Activated CD4-positive, alpha-beta T cell treated with anti-CD3 and anti-CD28 coated beads for 36 hours (primary cell): ENCODE measurements around the gene TCL1B. TPM values are rescaled to one million over a fixed set of nuclear protein-coding genes. Genes with fewer than 3 reads are reported as not detected.
"Not testable (repeated sequence)": the region's sequence is repeated elsewhere in the genome, so short reads cannot be mapped to it uniquely, and the experiment has no call there.

ENCODE experiments used
- ATAC-seq: fragments of 200-7000 bp; cut with Tn5 transposase; one replicate; pipeline ENCODE4 v1.10.0; 2021; ENCODE audit warnings: mild to moderate bottlenecking, moderate library complexity
- CTCF ChIA-PET: fragments of 350-600 bp; sonication (Branson Sonifier 250); formaldehyde crosslinking; loops from one replicate; lab custom pipeline; 2021; ENCODE audit warnings: antibody characterized with exemption; lab: Charles Lee
- POLR2A ChIA-PET: fragments of 350-600 bp; sonication (Branson Sonifier 250); formaldehyde crosslinking; loops from one replicate; lab custom pipeline; 2021; ENCODE audit warnings: antibody characterized with exemption, inconsistent platforms; lab: Charles Lee
- DNase-seq: peaks from one replicate; pipeline ENCODE4 v3.0.0-alpha.2; 2020
- H3K27ac Mint-ChIP-seq: one replicate; pipeline ENCODE4 v1.8.0; 2021; ENCODE audit warnings: mixed read lengths
- H3K27me3 Mint-ChIP-seq: one replicate; pipeline ENCODE4 v1.8.0; 2021; ENCODE audit warnings: mixed read lengths
- H3K36me3 Mint-ChIP-seq: one replicate; pipeline ENCODE4 v1.8.0; 2021; ENCODE audit warnings: low read depth, mixed read lengths
- H3K4me1 Mint-ChIP-seq: one replicate; pipeline ENCODE4 v1.8.0; 2021; ENCODE audit warnings: mixed read lengths
- H3K4me3 Mint-ChIP-seq: one replicate; pipeline ENCODE4 v1.8.0; 2021; ENCODE audit warnings: mild to moderate bottlenecking, moderate library complexity, mixed read lengths
- H3K9me3 Mint-ChIP-seq: one replicate; pipeline ENCODE4 v1.8.0; 2021; ENCODE audit warnings: low read depth, mixed read lengths
- intact Hi-C, 2 experiments: fragments of 100-400 bp; cut with DNase I in 1 of 2; cut with micrococcal nuclease in 1 of 2; formaldehyde crosslinking; loops; one replicate each; pipeline versions ENCODE4 v1.14.2 to v1.15.1; 2022 to 2024; cut with DNase I, micrococcal nuclease
- total RNA-seq, 2 experiments: library from RNA; stranded (reverse); gene quantifications; one replicate each; pipeline ENCODE4 v1.2.3, GENCODE V29; 2021

TCL1B gene
- total RNA-seq, 2 experiments from 2014 or later, result not detected

- Mint-ChIP-seq H3K27ac (no peak overlapping the region), H3K27me3 (peaks cover 31% of the 10 kb centered on the region), H3K9me3 (no peaks in the 10 kb centered on the region), H3K4me3 (no peak overlapping the region), H3K4me1 (no peaks in the 10 kb centered on the region), H3K36me3 (no peaks in the 10 kb centered on the region)
- POLR2A ChIA-PET, result no interaction called here
- ATAC-seq (no peak), DNase-seq (no peak)
- intact Hi-C loops, result no loop called here
- CTCF ChIA-PET, result interaction anchor here (0.5 kb wide), 1 partner anchor 53 kb away, joined by 3 read pairs; no protein-coding TSS in a partner anchor
These were observed 19.3 kb downstream of the TCL1B start for GRCh38 chr14:95705518-95705917.

GRCh38 chr14:95707327-95707726 lies 21.1 kb downstream of the TCL1B start:
- CTCF ChIA-PET, result no interaction called here
- no peak for DNase-seq
- POLR2A ChIA-PET, result no interaction called here
- no peak for ATAC-seq
- no peaks in the 10 kb centered on the region for H3K9me3 Mint-ChIP-seq
- no peak overlapping the region for H3K4me3 Mint-ChIP-seq
- H3K36me3 Mint-ChIP-seq, result no peaks in the 10 kb centered on the region
- H3K27ac Mint-ChIP-seq, result no peak overlapping the region
- peaks cover 31% of the 10 kb centered on the region for H3K27me3 Mint-ChIP-seq
- intact Hi-C loops, result no loop called here
- H3K4me1 Mint-ChIP-seq, result no peaks in the 10 kb centered on the region

GRCh38 chr14:95710106-95710505 lies 23.9 kb downstream of the TCL1B start:
- intact Hi-C loops, result no loop called here
- no peak for ATAC-seq
- no peaks in the 10 kb centered on the region for H3K4me1 Mint-ChIP-seq
- no peak for DNase-seq
- H3K27ac Mint-ChIP-seq, result no peak overlapping the region
- ChIA-PET CTCF (no interaction called here), POLR2A (interaction anchor here (0.6 kb wide), 1 partner anchor 155 kb away, joined by 5 read pairs; no protein-coding TSS in a partner anchor)
- no peaks in the 10 kb centered on the region for H3K36me3 Mint-ChIP-seq
- no peaks in the 10 kb centered on the region for H3K9me3 Mint-ChIP-seq
- H3K27me3 Mint-ChIP-seq, result peaks cover 30% of the 10 kb centered on the region
- no peak overlapping the region for H3K4me3 Mint-ChIP-seq

GRCh38 chr14:95711476-95712176 lies 25.4 kb downstream of the TCL1B start:
- ATAC-seq, result no peak
- no peak overlapping the region for H3K27ac Mint-ChIP-seq
- CTCF ChIA-PET, result no interaction called here

GRCh38 chr14:95712398-95712797 lies 26.2 kb downstream of the TCL1B start:
- ChIA-PET POLR2A (no interaction called here), CTCF (no interaction called here)
- DNase-seq (no peak), ATAC-seq (no peak)
- intact Hi-C loops, result no loop called here
- no peak overlapping the region for H3K27ac Mint-ChIP-seq
- no peaks in the 10 kb centered on the region for H3K4me1 Mint-ChIP-seq
- H3K4me3 Mint-ChIP-seq, result no peak overlapping the region
- H3K9me3 Mint-ChIP-seq, result no peaks in the 10 kb centered on the region
- no peaks in the 10 kb centered on the region for H3K36me3 Mint-ChIP-seq
- peaks cover 27% of the 10 kb centered on the region for H3K27me3 Mint-ChIP-seq

More at GRCh38 chr14:95711476-95712176, 25.4 kb downstream of the TCL1B start:
- intact Hi-C loops, result no loop called here
- POLR2A ChIA-PET, result no interaction called here
- no peaks in the 10 kb centered on the region for H3K36me3 Mint-ChIP-seq
- H3K27me3 Mint-ChIP-seq, result peaks cover 28% of the 10 kb centered on the region
- H3K9me3 Mint-ChIP-seq, result no peaks in the 10 kb centered on the region
- no peaks in the 10 kb centered on the region for H3K4me1 Mint-ChIP-seq
- no peak overlapping the region for H3K4me3 Mint-ChIP-seq
- no peak for DNase-seq

- no peak for ATAC-seq
- no peak for DNase-seq
- intact Hi-C loops, result no loop called here
- Mint-ChIP-seq H3K4me1 (no peaks in the 10 kb centered on the region), H3K27me3 (peaks cover 23% of the 10 kb centered on the region), H3K4me3 (no peak within 1 kb of the TSS), H3K9me3 (no peaks in the 10 kb centered on the region), H3K27ac (no peak within 1 kb of the TSS), H3K36me3 (no peaks in the 10 kb centered on the region)
- ChIA-PET POLR2A (no interaction called here), CTCF (no interaction called here)
These were observed 27.6 kb downstream of the TCL1B start, which contains the start of gene TCL1A for GRCh38 chr14:95713596-95714371. Gene TCL1A, minus strand, starts transcription at chr14:95714125. Its CDS starts 59 bp downstream, at chr14:95714066.

GRCh38 chr14:95722525-95723190 lies 36.4 kb downstream of the TCL1B start:
- intact Hi-C loops, result no loop called here
- ATAC-seq, result no peak
- Mint-ChIP-seq H3K4me1 (no peaks in the 10 kb centered on the region), H3K9me3 (peaks cover 7% of the 10 kb centered on the region), H3K4me3 (no peak overlapping the region), H3K27me3 (peaks cover 26% of the 10 kb centered on the region), H3K27ac (no peak overlapping the region), H3K36me3 (no peaks in the 10 kb centered on the region)
- POLR2A ChIA-PET, result interaction anchor here (0.7 kb wide), 1 partner anchor 1714 kb away, joined by 3 read pairs; no protein-coding TSS in a partner anchor
- CTCF ChIA-PET, result no interaction called here
- DNase-seq, result no peak

GRCh38 chr14:95725685-95726336 lies 39.6 kb downstream of the TCL1B start:
- Mint-ChIP-seq H3K27ac (no peak overlapping the region), H3K9me3 (peaks cover 7% of the 10 kb centered on the region), H3K36me3 (no peaks in the 10 kb centered on the region), H3K4me1 (no peaks in the 10 kb centered on the region), H3K4me3 (no peak overlapping the region), H3K27me3 (peaks cover 36% of the 10 kb centered on the region)
- DNase-seq, result no peak
- intact Hi-C loops, result no loop called here
- ChIA-PET CTCF (no interaction called here), POLR2A (no interaction called here)
- ATAC-seq, result no peak

- intact Hi-C loops, result no loop called here
- no peak overlapping the region for H3K4me3 Mint-ChIP-seq
- POLR2A ChIA-PET, result no interaction called here
- CTCF ChIA-PET, result no interaction called here
- peaks cover 36% of the 10 kb centered on the region for H3K27me3 Mint-ChIP-seq
- no peaks in the 10 kb centered on the region for H3K4me1 Mint-ChIP-seq
- no peak overlapping the region for H3K27ac Mint-ChIP-seq
- DNase-seq (no peak), ATAC-seq (no peak)
- peaks cover 5% of the 10 kb centered on the region for H3K9me3 Mint-ChIP-seq
- no peaks in the 10 kb centered on the region for H3K36me3 Mint-ChIP-seq
These were observed 41.0 kb downstream of the TCL1B start for GRCh38 chr14:95727056-95727700.

- peaks cover 37% of the 10 kb centered on the region for H3K27me3 Mint-ChIP-seq
- H3K4me3 Mint-ChIP-seq, H3K4me1 Mint-ChIP-seq, H3K9me3 Mint-ChIP-seq, ATAC-seq, DNase-seq, intact Hi-C loops, H3K36me3 Mint-ChIP-seq, CTCF ChIA-PET, H3K27ac Mint-ChIP-seq, POLR2A ChIA-PET: not testable (repeated sequence)
These were observed 43.3 kb downstream of the TCL1B start for GRCh38 chr14:95729402-95730028.
